HepG2 (cell line): ENCODE data around the gene SPTBN2. TPM values are rescaled to one million over a fixed set of nuclear protein-coding genes. Genes with fewer than 3 reads are reported as not detected.

Experiments used
- CBX2 ChIP-seq, 2 experiments: fragments of 200-600 bp in 1 of 2; sonication (generic); formaldehyde crosslinking in 1 of 2; IDR thresholded peaks; 2 replicates each; pipeline versions ENCODE4 v1.7.0 to v1.8.1; 2018 to 2022; ENCODE audit warnings: low read depth in 2 of 2, low read length in 1 of 2, mild to moderate bottlenecking in 1 of 2, missing genetic modification reagents in 1 of 2
- GTF3A ChIP-seq: sonication (generic); formaldehyde crosslinking; conservative IDR thresholded peaks from 2 replicates; pipeline ENCODE4 v1.4.0; 2020; ENCODE audit warnings: mild to moderate bottlenecking, missing genetic modification reagents
- HOXA3 ChIP-seq: sonication (generic); formaldehyde crosslinking; IDR thresholded peaks from 2 replicates; pipeline ENCODE4 v1.5.0; 2020; ENCODE audit warnings: missing genetic modification reagents
- IRX3 ChIP-seq: sonication (generic); formaldehyde crosslinking; IDR thresholded peaks from 2 replicates; pipeline ENCODE4 v1.8.1; 2023; ENCODE audit warnings: mild to moderate bottlenecking, low read depth, missing genetic modification reagents, borderline replicate concordance
- KLF6 ChIP-seq: IDR thresholded peaks from 2 replicates; pipeline ENCODE4 v1.8.0; 2016; ENCODE audit warnings: missing biosample characterization, missing genetic modification reagents
- MTF1 ChIP-seq: sonication (generic); formaldehyde crosslinking; IDR thresholded peaks from 2 replicates; pipeline ENCODE4 v1.5.0; 2020; ENCODE audit warnings: missing genetic modification reagents
- NCOR1 ChIP-seq: fragments of 200-600 bp; sonication (generic); IDR thresholded peaks from 2 replicates; pipeline ENCODE4 v1.7.0; 2017; ENCODE audit warnings: antibody characterized with exemption, low read length, borderline replicate concordance
- NFIC ChIP-seq: IDR thresholded peaks from 2 replicates; pipeline ENCODE4 v1.6.1; 2012; ENCODE audit warnings: mild to moderate bottlenecking, low read length, inconsistent platforms
- PHF5A ChIP-seq: IDR thresholded peaks from one replicate; pipeline ENCODE4 v1.6.1; 2018; ENCODE audit warnings: low read depth, missing genetic modification reagents; ENCODE audit not compliant: unreplicated experiment
- SP5 ChIP-seq: IDR thresholded peaks from 2 replicates; pipeline ENCODE4 v1.6.1; 2016; ENCODE audit warnings: low read depth, borderline replicate concordance
- TARDBP ChIP-seq: sonication (generic); formaldehyde crosslinking; IDR thresholded peaks from 2 replicates; pipeline ENCODE4 v1.8.0; 2022; ENCODE audit warnings: mild to moderate bottlenecking, missing genetic modification reagents
- TBX2 ChIP-seq: sonication (generic); formaldehyde crosslinking; IDR thresholded peaks from 2 replicates; pipeline ENCODE4 v1.5.0; 2020; ENCODE audit warnings: missing genetic modification reagents, mild to moderate bottlenecking, borderline replicate concordance
- ZFP1 ChIP-seq: IDR thresholded peaks from 2 replicates; pipeline ENCODE4 v1.6.1; 2016
- ZNF12 ChIP-seq: sonication (generic); formaldehyde crosslinking; IDR thresholded peaks from 2 replicates; pipeline ENCODE4 v1.5.0; 2020; ENCODE audit warnings: missing genetic modification reagents
- ZNF550 ChIP-seq: sonication (generic); formaldehyde crosslinking; IDR thresholded peaks from 2 replicates; pipeline ENCODE4 v1.4.0; 2020; ENCODE audit warnings: mild to moderate bottlenecking, missing genetic modification reagents, borderline replicate concordance
- polyA plus RNA-seq, 8 experiments: library from polyadenylated mRNA; depleted of rRNA in 3 of 8; stranded (reverse) in 7 of 8; unstranded in 1 of 8; fragments of >200 nt; fragmentation: Illumina TruSeq in 4 of 8; extraction: Trizol in 4 of 8; gene quantifications; 2 replicates each; pipeline versions ENCODE4 v1.2.1 to v1.2.3, GENCODE V29; 2011 to 2016; ENCODE audit warnings: low read depth in 4 of 8, missing spikeins in 1 of 8, mixed read lengths in 1 of 8; ENCODE audit not compliant: insufficient read depth in 1 of 8
- total RNA-seq, 5 experiments: library from RNA; depleted of rRNA; stranded (reverse); fragments of >200 nt; fragmentation: Illumina TruSeq; extraction: Trizol; gene quantifications; 2 replicates each; pipeline ENCODE4 v1.2.3, GENCODE V29; 2016; ENCODE audit warnings: low read depth in 1 of 5
- TF ChIP-seq, protein P1 (sequence below): sonication (generic); formaldehyde crosslinking; IDR thresholded peaks from 2 replicates; pipeline ENCODE4 v1.4.0; 2020; ENCODE audit warnings: mild to moderate bottlenecking, missing genetic modification reagents
- TF ChIP-seq, protein P2 (sequence below): sonication (generic); formaldehyde crosslinking; IDR thresholded peaks from 2 replicates; pipeline ENCODE4 v1.8.1; 2022; ENCODE audit warnings: low read depth, mild to moderate bottlenecking, missing genetic modification reagents
- TF ChIP-seq, protein P3 (sequence below): sonication (generic); formaldehyde crosslinking; IDR thresholded peaks from 2 replicates; pipeline ENCODE4 v1.4.0; 2020; ENCODE audit warnings: missing genetic modification reagents
- TF ChIP-seq, protein P4 (sequence below): sonication (generic); formaldehyde crosslinking; IDR thresholded peaks from 2 replicates; pipeline ENCODE4 v1.8.1; 2023; ENCODE audit warnings: missing genetic modification reagents, inconsistent platforms, borderline replicate concordance

Gene SPTBN2
- total and polyA plus RNA-seq, 2 of the 13 experiments (the other 11 are each of a cell fraction or from before 2014, with no cell fraction given), result 0.65 to 4.0 TPM

DNA sequence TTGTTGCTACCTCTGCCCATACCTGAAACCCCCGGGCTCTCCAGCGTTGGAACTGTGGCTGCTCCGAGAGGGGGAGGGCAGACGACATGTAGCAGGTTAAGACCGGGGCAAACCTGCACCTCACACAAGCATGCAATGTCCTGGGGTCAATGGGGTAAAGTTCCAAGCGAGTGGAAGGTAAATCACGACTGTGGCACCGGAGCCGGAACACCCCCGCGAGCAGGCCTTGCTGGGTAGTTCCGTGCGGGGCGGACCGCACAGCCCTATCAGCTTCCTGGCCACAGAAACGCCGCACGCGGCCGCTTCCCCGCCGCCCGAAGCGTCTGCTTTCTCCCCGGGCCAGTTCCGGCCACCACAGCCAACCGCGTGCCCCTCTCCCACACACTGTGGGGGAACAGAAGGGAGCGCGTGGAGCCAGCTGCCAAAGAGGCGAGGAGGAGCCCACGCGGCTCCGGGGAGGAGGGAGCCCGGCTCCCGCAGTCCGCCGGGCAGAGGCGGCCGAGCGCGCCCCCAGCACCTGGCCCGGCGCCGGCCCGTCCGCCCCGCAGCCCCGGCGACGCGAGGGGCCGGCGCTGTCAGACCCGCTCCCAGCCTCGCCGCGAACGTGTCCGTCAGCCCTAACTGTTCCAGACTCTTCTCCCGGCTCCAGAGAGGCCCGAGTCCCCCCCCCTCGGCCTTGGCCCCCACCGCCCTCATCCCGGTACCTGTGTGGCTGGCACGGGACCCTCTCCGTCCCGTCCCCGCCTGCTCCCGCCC, 1.6 kb downstream of the SPTBN2 start (continued):
- TF ChIP-seq, protein P1, sequence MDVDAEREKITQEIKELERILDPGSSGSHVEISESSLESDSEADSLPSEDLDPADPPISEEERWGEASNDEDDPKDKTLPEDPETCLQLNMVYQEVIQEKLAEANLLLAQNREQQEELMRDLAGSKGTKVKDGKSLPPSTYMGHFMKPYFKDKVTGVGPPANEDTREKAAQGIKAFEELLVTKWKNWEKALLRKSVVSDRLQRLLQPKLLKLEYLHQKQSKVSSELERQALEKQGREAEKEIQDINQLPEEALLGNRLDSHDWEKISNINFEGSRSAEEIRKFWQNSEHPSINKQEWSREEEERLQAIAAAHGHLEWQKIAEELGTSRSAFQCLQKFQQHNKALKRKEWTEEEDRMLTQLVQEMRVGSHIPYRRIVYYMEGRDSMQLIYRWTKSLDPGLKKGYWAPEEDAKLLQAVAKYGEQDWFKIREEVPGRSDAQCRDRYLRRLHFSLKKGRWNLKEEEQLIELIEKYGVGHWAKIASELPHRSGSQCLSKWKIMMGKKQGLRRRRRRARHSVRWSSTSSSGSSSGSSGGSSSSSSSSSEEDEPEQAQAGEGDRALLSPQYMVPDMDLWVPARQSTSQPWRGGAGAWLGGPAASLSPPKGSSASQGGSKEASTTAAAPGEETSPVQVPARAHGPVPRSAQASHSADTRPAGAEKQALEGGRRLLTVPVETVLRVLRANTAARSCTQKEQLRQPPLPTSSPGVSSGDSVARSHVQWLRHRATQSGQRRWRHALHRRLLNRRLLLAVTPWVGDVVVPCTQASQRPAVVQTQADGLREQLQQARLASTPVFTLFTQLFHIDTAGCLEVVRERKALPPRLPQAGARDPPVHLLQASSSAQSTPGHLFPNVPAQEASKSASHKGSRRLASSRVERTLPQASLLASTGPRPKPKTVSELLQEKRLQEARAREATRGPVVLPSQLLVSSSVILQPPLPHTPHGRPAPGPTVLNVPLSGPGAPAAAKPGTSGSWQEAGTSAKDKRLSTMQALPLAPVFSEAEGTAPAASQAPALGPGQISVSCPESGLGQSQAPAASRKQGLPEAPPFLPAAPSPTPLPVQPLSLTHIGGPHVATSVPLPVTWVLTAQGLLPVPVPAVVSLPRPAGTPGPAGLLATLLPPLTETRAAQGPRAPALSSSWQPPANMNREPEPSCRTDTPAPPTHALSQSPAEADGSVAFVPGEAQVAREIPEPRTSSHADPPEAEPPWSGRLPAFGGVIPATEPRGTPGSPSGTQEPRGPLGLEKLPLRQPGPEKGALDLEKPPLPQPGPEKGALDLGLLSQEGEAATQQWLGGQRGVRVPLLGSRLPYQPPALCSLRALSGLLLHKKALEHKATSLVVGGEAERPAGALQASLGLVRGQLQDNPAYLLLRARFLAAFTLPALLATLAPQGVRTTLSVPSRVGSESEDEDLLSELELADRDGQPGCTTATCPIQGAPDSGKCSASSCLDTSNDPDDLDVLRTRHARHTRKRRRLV (CRISPR knock-in tag), result no peak
- TF ChIP-seq TBX2 (CRISPR knock-in tag) (peak; percentile 34; the same call in 1 of the 2 replicates), ZFP1 (CRISPR knock-in tag) (no peak), ZNF550 (CRISPR knock-in tag) (no peak), HOXA3 (CRISPR knock-in tag) (no peak), PHF5A (CRISPR knock-in tag) (no peak), SP5 (CRISPR knock-in tag) (no peak), NFIC (no peak), KLF6 (CRISPR knock-in tag) (no peak), MTF1 (no peak), ZNF12 (CRISPR knock-in tag) (no peak), NCOR1 (no peak), TARDBP (CRISPR knock-in tag) (no peak), CBX2 (IDR thresholded peaks at IDR 0.05; ENCODE audit: low read depth, low read length) (peak; percentile 73; the same call in 1 of the 2 replicates), CBX2 (CRISPR knock-in tag; IDR thresholded peaks at IDR 0.05; ENCODE audit: low read depth) (peak; percentile 86; the same call in 1 of the 2 replicates), IRX3 (CRISPR knock-in tag) (0 out of 2 replicates have a peak, but pooled peaks have one; percentile 7), GTF3A (CRISPR knock-in tag) (no peak)
- TF ChIP-seq, protein P2, sequence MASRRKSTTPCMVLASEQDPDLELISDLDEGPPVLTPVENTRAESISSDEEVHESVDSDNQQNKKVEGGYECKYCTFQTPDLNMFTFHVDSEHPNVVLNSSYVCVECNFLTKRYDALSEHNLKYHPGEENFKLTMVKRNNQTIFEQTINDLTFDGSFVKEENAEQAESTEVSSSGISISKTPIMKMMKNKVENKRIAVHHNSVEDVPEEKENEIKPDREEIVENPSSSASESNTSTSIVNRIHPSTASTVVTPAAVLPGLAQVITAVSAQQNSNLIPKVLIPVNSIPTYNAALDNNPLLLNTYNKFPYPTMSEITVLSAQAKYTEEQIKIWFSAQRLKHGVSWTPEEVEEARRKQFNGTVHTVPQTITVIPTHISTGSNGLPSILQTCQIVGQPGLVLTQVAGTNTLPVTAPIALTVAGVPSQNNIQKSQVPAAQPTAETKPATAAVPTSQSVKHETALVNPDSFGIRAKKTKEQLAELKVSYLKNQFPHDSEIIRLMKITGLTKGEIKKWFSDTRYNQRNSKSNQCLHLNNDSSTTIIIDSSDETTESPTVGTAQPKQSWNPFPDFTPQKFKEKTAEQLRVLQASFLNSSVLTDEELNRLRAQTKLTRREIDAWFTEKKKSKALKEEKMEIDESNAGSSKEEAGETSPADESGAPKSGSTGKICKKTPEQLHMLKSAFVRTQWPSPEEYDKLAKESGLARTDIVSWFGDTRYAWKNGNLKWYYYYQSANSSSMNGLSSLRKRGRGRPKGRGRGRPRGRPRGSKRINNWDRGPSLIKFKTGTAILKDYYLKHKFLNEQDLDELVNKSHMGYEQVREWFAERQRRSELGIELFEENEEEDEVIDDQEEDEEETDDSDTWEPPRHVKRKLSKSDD (CRISPR knock-in tag), result no peak
- TF ChIP-seq, protein P3, sequence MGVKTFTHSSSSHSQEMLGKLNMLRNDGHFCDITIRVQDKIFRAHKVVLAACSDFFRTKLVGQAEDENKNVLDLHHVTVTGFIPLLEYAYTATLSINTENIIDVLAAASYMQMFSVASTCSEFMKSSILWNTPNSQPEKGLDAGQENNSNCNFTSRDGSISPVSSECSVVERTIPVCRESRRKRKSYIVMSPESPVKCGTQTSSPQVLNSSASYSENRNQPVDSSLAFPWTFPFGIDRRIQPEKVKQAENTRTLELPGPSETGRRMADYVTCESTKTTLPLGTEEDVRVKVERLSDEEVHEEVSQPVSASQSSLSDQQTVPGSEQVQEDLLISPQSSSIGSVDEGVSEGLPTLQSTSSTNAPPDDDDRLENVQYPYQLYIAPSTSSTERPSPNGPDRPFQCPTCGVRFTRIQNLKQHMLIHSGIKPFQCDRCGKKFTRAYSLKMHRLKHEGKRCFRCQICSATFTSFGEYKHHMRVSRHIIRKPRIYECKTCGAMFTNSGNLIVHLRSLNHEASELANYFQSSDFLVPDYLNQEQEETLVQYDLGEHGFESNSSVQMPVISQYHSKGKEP (CRISPR knock-in tag), result no peak
- TF ChIP-seq, protein P4, sequence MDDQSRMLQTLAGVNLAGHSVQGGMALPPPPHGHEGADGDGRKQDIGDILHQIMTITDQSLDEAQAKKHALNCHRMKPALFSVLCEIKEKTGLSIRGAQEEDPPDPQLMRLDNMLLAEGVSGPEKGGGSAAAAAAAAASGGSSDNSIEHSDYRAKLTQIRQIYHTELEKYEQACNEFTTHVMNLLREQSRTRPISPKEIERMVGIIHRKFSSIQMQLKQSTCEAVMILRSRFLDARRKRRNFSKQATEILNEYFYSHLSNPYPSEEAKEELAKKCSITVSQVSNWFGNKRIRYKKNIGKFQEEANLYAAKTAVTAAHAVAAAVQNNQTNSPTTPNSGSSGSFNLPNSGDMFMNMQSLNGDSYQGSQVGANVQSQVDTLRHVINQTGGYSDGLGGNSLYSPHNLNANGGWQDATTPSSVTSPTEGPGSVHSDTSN, result no peak
